ENCODE results near the gene MALRD1.

GRCh38 chr10:19676063-19676462 is 627.5 kb downstream of the MALRD1 start:
- no peak for TF ChIP-seq POLR2AphosphoS5 (IDR thresholded peaks at IDR 0.05)
- no peak for TF ChIP-seq POLR2A (IDR thresholded peaks at IDR 0.05)
- no peak for TF ChIP-seq CTCF (IDR thresholded peaks at IDR 0.05)
- TF ChIP-seq EP300 (IDR thresholded peaks at IDR 0.05): no peak

All from sigmoid colon (tissue), 4 donors.